ENCODE measurements around the gene C1QA.

DNA sequence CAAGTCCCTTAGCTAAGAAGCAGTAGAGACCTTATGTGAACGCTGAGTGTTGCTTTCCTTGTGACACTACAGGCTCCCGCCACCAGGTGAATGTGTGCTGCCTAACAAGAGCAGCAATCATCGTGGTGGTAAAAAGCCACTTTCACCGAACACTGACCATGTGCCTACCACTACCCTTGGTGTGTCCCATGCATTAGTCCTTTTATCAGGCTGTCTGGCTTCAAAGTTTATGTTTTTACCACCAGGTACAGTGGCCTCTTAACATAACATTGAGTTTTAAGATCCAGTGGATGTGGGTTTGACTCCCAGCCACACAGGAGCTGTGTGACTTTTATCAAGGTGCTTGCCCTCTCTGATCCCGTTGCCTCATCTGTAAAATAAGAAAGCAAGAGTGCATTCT lies 18.3 kb downstream of the C1QA start:
- TF ChIP-seq, protein P1, sequence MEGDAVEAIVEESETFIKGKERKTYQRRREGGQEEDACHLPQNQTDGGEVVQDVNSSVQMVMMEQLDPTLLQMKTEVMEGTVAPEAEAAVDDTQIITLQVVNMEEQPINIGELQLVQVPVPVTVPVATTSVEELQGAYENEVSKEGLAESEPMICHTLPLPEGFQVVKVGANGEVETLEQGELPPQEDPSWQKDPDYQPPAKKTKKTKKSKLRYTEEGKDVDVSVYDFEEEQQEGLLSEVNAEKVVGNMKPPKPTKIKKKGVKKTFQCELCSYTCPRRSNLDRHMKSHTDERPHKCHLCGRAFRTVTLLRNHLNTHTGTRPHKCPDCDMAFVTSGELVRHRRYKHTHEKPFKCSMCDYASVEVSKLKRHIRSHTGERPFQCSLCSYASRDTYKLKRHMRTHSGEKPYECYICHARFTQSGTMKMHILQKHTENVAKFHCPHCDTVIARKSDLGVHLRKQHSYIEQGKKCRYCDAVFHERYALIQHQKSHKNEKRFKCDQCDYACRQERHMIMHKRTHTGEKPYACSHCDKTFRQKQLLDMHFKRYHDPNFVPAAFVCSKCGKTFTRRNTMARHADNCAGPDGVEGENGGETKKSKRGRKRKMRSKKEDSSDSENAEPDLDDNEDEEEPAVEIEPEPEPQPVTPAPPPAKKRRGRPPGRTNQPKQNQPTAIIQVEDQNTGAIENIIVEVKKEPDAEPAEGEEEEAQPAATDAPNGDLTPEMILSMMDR (IDR thresholded peaks at IDR 0.05): no peak
- TF ChIP-seq, protein P2, sequence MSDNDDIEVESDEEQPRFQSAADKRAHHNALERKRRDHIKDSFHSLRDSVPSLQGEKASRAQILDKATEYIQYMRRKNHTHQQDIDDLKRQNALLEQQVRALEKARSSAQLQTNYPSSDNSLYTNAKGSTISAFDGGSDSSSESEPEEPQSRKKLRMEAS (CRISPR knock-in tag; IDR thresholded peaks at IDR 0.05): no peak
- TF ChIP-seq, protein P3, sequence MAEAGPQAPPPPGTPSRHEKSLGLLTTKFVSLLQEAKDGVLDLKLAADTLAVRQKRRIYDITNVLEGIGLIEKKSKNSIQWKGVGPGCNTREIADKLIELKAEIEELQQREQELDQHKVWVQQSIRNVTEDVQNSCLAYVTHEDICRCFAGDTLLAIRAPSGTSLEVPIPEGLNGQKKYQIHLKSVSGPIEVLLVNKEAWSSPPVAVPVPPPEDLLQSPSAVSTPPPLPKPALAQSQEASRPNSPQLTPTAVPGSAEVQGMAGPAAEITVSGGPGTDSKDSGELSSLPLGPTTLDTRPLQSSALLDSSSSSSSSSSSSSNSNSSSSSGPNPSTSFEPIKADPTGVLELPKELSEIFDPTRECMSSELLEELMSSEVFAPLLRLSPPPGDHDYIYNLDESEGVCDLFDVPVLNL (CRISPR knock-in tag; IDR thresholded peaks at IDR 0.05; ENCODE audit: borderline replicate concordance, low read depth): no peak
- TF ChIP-seq ESRRA (CRISPR knock-in tag; IDR thresholded peaks at IDR 0.05; ENCODE audit: borderline replicate concordance): no peak
- TF ChIP-seq, protein P4, sequence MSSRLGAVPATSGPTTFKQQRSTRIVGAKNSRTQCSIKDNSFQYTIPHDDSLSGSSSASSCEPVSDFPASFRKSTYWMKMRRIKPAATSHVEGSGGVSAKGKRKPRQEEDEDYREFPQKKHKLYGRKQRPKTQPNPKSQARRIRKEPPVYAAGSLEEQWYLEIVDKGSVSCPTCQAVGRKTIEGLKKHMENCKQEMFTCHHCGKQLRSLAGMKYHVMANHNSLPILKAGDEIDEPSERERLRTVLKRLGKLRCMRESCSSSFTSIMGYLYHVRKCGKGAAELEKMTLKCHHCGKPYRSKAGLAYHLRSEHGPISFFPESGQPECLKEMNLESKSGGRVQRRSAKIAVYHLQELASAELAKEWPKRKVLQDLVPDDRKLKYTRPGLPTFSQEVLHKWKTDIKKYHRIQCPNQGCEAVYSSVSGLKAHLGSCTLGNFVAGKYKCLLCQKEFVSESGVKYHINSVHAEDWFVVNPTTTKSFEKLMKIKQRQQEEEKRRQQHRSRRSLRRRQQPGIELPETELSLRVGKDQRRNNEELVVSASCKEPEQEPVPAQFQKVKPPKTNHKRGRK (CRISPR knock-in tag; IDR thresholded peaks at IDR 0.05; ENCODE audit: borderline replicate concordance): no peak
- TF ChIP-seq ATF1 (CRISPR knock-in tag; IDR thresholded peaks at IDR 0.05): no peak
- TF ChIP-seq, protein P5, sequence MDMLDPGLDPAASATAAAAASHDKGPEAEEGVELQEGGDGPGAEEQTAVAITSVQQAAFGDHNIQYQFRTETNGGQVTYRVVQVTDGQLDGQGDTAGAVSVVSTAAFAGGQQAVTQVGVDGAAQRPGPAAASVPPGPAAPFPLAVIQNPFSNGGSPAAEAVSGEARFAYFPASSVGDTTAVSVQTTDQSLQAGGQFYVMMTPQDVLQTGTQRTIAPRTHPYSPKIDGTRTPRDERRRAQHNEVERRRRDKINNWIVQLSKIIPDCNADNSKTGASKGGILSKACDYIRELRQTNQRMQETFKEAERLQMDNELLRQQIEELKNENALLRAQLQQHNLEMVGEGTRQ (CRISPR knock-in tag; IDR thresholded peaks at IDR 0.05): no peak
- TF ChIP-seq, protein P6, sequence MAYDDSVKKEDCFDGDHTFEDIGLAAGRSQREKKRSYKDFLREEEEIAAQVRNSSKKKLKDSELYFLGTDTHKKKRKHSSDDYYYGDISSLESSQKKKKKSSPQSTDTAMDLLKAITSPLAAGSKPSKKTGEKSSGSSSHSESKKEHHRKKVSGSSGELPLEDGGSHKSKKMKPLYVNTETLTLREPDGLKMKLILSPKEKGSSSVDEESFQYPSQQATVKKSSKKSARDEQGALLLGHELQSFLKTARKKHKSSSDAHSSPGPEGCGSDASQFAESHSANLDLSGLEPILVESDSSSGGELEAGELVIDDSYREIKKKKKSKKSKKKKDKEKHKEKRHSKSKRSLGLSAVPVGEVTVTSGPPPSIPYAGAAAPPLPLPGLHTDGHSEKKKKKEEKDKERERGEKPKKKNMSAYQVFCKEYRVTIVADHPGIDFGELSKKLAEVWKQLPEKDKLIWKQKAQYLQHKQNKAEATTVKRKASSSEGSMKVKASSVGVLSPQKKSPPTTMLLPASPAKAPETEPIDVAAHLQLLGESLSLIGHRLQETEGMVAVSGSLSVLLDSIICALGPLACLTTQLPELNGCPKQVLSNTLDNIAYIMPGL (CRISPR knock-in tag; IDR thresholded peaks at IDR 0.05): no peak
- TF ChIP-seq ETV6 (CRISPR knock-in tag; IDR thresholded peaks at IDR 0.05): no peak
- no peak for TF ChIP-seq ZNF263 (CRISPR knock-in tag; IDR thresholded peaks at IDR 0.05; ENCODE audit: low read depth)

All from WTC11 (cell line).